ENCODE data around the gene CEBPZ. TPM values are rescaled to one million over a fixed set of nuclear protein-coding genes. Genes with fewer than 3 reads are reported as not detected.

Gene CEBPZ
- total RNA-seq, 1 donor: 64.3 TPM

- no peak overlapping the region for H3K4me3 ChIP-seq (ENCODE audit: low read depth, low read length)
- no peak for TF ChIP-seq CTCF (IDR thresholded peaks at IDR 0.05; ENCODE audit: insufficient read depth, low read length)
- DNase-seq (ENCODE audit: low read depth): no peak
Measured at GRCh38 chr2:37191747-37192146, 39.6 kb downstream of the CEBPZ start.

- no peak for DNase-seq (ENCODE audit: low read depth)
- TF ChIP-seq CTCF (IDR thresholded peaks at IDR 0.05; ENCODE audit: insufficient read depth, low read length): no peak
- H3K4me3 ChIP-seq (ENCODE audit: low read depth, low read length): no peak overlapping the region
Measured at GRCh38 chr2:37191253-37191652, 40.1 kb downstream of the CEBPZ start.

GRCh38 chr2:37190290-37190689 lies 41.1 kb downstream of the CEBPZ start:
- no peak overlapping the region for H3K4me3 ChIP-seq (ENCODE audit: low read depth, low read length)
- TF ChIP-seq CTCF (IDR thresholded peaks at IDR 0.05; ENCODE audit: insufficient read depth, low read length): no peak
- DNase-seq (ENCODE audit: low read depth): no peak

- no peak for TF ChIP-seq CTCF (IDR thresholded peaks at IDR 0.05; ENCODE audit: insufficient read depth, low read length)
- H3K4me3 ChIP-seq (ENCODE audit: low read depth, low read length): no peak overlapping the region
- peak; percentile 68 for DNase-seq (ENCODE audit: low read depth)
Measured at GRCh38 chr2:37189452-37190153, 41.8 kb downstream of the CEBPZ start.

GRCh38 chr2:37188570-37188969 lies 42.8 kb downstream of the CEBPZ start, which contains the start of gene SULT6B1:
TSS of gene SULT6B1 (minus strand) at chr2:37188670. CDS start at chr2:37188640, 30 bp downstream.
- H3K4me3 ChIP-seq (ENCODE audit: low read depth, low read length): no peak within 1 kb of the TSS
- no peak for DNase-seq (ENCODE audit: low read depth)
- no peak for TF ChIP-seq CTCF (IDR thresholded peaks at IDR 0.05; ENCODE audit: insufficient read depth, low read length)

- H3K4me3 ChIP-seq (ENCODE audit: low read depth, low read length): no peak overlapping the region
- peak; percentile 10 for DNase-seq (ENCODE audit: low read depth)
- no peak for TF ChIP-seq CTCF (IDR thresholded peaks at IDR 0.05; ENCODE audit: insufficient read depth, low read length)
Measured at GRCh38 chr2:37181726-37182684, 49.4 kb downstream of the CEBPZ start.
